ENCODE data around the gene CTAG2. TPM values are rescaled to one million over a fixed set of nuclear protein-coding genes. Genes with fewer than 3 reads are reported as not detected.
"Not testable (repeated sequence)": the region's sequence is repeated elsewhere in the genome, so short reads cannot be mapped to it uniquely, and the experiment has no call there.

The CTAG2 gene
- total RNA-seq, 1 experiment from 2014 or later = not detected

DNA sequence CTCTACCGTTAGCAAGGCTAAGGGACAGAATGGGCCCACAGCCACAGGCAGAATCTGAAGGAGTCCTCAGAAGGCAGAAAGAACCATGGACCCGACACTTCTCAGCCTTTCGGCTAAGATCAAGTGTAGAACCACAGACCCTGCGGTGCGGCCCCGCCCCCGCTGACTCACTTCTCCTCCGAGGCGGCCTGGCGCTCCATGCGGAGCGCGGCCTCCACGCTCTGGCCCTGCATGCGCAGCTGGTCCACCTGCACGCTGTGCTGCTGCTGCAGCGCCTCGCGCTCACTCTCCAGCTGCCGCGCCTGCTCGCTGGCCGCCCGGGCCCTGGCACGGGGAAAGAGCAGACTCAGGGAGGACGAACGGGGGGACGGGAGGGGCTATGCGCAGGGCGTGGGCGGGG, 9.7 kb downstream of the CTAG2 start:
- CTCF ChIA-PET; POLR2A ChIA-PET; H3K36me3 ChIP-seq (ENCODE audit: control insufficient read depth in 1 of 2, insufficient read depth in 2 of 2, low read length in 2 of 2); intact Hi-C loops (cut with micrococcal nuclease); H4K20me1 ChIP-seq (ENCODE audit: insufficient read depth); H3K4me1 ChIP-seq (ENCODE audit: control insufficient read depth in 1 of 2, insufficient read depth in 2 of 2, low read length in 2 of 2); H2AFZ ChIP-seq (ENCODE audit: low read depth, low read length, poor library complexity, severe bottlenecking); ATAC-seq; H3K9ac ChIP-seq (ENCODE audit: low read length); DNase-seq (ENCODE audit: low read depth, low spot score); BruUV-seq (replicated peaks); H3K27ac ChIP-seq (ENCODE audit: low read depth, low read length); H3K27me3 ChIP-seq (ENCODE audit: insufficient read depth, low read length); H3K79me2 ChIP-seq (ENCODE audit: insufficient read depth, low read length); H3K9me3 ChIP-seq (ENCODE audit: control insufficient read depth in 1 of 2, insufficient read depth in 1 of 2, low read depth in 1 of 2, low read length in 2 of 2); H3K9me2 ChIP-seq (ENCODE audit: insufficient read depth); H3K4me3 ChIP-seq (replicated peaks in 1 of 2; ENCODE audit: low read depth in 1 of 2, low read length in 2 of 2); RAD21 ChIA-PET (ENCODE audit: low non-redundant PET in 1 of 2, low total read pairs in 2 of 2, uncharacterized antibody in 2 of 2, unreplicated experiment in 2 of 2); H3K4me2 ChIP-seq (ENCODE audit: low read length): not testable (repeated sequence)

DNA sequence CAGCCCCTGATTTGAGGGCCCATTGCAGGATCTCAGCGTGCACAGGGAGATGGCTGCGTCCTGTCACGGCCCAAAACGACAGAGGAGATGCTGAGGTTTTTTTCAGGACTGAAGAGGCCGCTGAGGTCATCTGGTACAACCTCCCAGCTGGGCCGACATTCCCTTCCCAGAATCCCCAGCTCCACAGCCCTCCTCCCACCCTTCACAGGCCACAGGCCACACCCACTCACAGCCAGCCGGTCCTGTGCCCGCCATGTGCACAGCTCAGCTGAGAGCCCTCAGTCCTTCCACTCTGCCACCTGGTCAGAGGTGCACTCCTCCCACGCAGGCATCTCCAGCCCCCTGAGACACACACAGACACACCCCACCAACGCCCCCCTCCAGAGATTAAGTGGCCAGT, 11.6 kb downstream of the CTAG2 start:
- H3K27ac ChIP-seq (ENCODE audit: low read depth, low read length); H3K4me2 ChIP-seq (ENCODE audit: low read length); BruUV-seq (replicated peaks); intact Hi-C loops (cut with micrococcal nuclease); DNase-seq (ENCODE audit: low read depth, low spot score); H3K4me1 ChIP-seq (ENCODE audit: control insufficient read depth in 1 of 2, insufficient read depth in 2 of 2, low read length in 2 of 2); H3K27me3 ChIP-seq (ENCODE audit: insufficient read depth, low read length); H3K4me3 ChIP-seq (replicated peaks in 1 of 2; ENCODE audit: low read depth in 1 of 2, low read length in 2 of 2); POLR2A ChIA-PET; H3K9ac ChIP-seq (ENCODE audit: low read length); H2AFZ ChIP-seq (ENCODE audit: low read depth, low read length, poor library complexity, severe bottlenecking); H4K20me1 ChIP-seq (ENCODE audit: insufficient read depth); H3K9me3 ChIP-seq (ENCODE audit: control insufficient read depth in 1 of 2, insufficient read depth in 1 of 2, low read depth in 1 of 2, low read length in 2 of 2); H3K79me2 ChIP-seq (ENCODE audit: insufficient read depth, low read length); H3K9me2 ChIP-seq (ENCODE audit: insufficient read depth); H3K36me3 ChIP-seq (ENCODE audit: control insufficient read depth in 1 of 2, insufficient read depth in 2 of 2, low read length in 2 of 2); RAD21 ChIA-PET (ENCODE audit: low non-redundant PET in 1 of 2, low total read pairs in 2 of 2, uncharacterized antibody in 2 of 2, unreplicated experiment in 2 of 2); CTCF ChIA-PET: not testable (repeated sequence)
- ATAC-seq = peak; percentile 55; the same call in 1 of the 2 replicates

DNA sequence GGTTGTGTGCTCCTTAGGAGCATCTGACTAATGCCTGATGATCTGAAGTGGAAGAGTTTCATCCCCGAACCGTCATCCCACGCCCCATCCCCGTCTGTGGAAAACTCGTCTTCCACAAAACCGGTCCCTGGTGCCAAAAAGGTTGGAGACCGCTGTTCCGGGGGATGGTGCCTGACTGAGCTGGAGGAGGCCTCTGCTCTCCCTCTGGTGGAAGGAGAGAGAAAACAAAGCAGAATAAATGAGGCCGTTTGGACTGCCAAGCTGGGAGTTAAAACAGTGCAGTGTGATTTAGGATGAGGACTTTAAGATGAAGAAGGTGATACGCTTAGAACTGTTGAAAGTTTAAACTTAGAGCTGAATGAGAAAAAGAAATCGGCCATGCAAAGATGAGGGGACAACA, 19.7 kb downstream of the CTAG2 start:
- RAD21 ChIA-PET (ENCODE audit: low non-redundant PET in 1 of 2, low total read pairs in 2 of 2, uncharacterized antibody in 2 of 2, unreplicated experiment in 2 of 2); H3K27me3 ChIP-seq (ENCODE audit: insufficient read depth, low read length); CTCF ChIA-PET; POLR2A ChIA-PET; H3K9ac ChIP-seq (ENCODE audit: low read length); intact Hi-C loops (cut with micrococcal nuclease); BruUV-seq (replicated peaks); H3K4me1 ChIP-seq (ENCODE audit: control insufficient read depth in 1 of 2, insufficient read depth in 2 of 2, low read length in 2 of 2); H3K79me2 ChIP-seq (ENCODE audit: insufficient read depth, low read length); H3K27ac ChIP-seq (ENCODE audit: low read depth, low read length); H3K4me3 ChIP-seq (replicated peaks in 1 of 2; ENCODE audit: low read depth in 1 of 2, low read length in 2 of 2); ATAC-seq; H3K4me2 ChIP-seq (ENCODE audit: low read length); H2AFZ ChIP-seq (ENCODE audit: low read depth, low read length, poor library complexity, severe bottlenecking); H3K9me3 ChIP-seq (ENCODE audit: control insufficient read depth in 1 of 2, insufficient read depth in 1 of 2, low read depth in 1 of 2, low read length in 2 of 2); DNase-seq (ENCODE audit: low read depth, low spot score); H3K36me3 ChIP-seq (ENCODE audit: control insufficient read depth in 1 of 2, insufficient read depth in 2 of 2, low read length in 2 of 2); H4K20me1 ChIP-seq (ENCODE audit: insufficient read depth); H3K9me2 ChIP-seq (ENCODE audit: insufficient read depth): not testable (repeated sequence)

DNA sequence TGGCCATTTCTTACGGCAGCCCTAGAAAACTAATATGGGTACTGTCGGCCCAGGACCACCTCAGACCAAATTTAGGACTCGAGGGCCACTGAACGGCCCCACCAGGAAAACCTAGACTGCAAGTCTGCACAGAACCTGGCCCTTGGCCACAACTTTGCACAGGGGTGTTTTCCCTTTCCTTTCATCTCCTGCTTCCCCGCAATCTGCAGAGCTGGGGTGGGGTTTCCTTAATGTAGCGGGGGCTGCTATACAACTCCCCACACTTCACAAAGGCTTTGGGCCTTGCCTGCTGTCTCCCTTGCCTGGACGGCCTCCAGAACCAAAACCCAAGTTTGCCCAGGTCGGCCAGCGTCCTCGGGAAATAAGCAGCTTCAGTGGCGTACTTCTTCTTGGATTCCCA, 22.4 kb downstream of the CTAG2 start:
- H3K79me2 ChIP-seq (ENCODE audit: insufficient read depth, low read length); ATAC-seq; H3K4me1 ChIP-seq (ENCODE audit: control insufficient read depth in 1 of 2, insufficient read depth in 2 of 2, low read length in 2 of 2); H3K4me3 ChIP-seq (replicated peaks in 1 of 2; ENCODE audit: low read depth in 1 of 2, low read length in 2 of 2); H4K20me1 ChIP-seq (ENCODE audit: insufficient read depth); H3K9me2 ChIP-seq (ENCODE audit: insufficient read depth); CTCF ChIA-PET; POLR2A ChIA-PET; H3K4me2 ChIP-seq (ENCODE audit: low read length); H3K36me3 ChIP-seq (ENCODE audit: control insufficient read depth in 1 of 2, insufficient read depth in 2 of 2, low read length in 2 of 2); H3K9ac ChIP-seq (ENCODE audit: low read length); H2AFZ ChIP-seq (ENCODE audit: low read depth, low read length, poor library complexity, severe bottlenecking); H3K9me3 ChIP-seq (ENCODE audit: control insufficient read depth in 1 of 2, insufficient read depth in 1 of 2, low read depth in 1 of 2, low read length in 2 of 2); BruUV-seq (replicated peaks); DNase-seq (ENCODE audit: low read depth, low spot score); H3K27ac ChIP-seq (ENCODE audit: low read depth, low read length); RAD21 ChIA-PET (ENCODE audit: low non-redundant PET in 1 of 2, low total read pairs in 2 of 2, uncharacterized antibody in 2 of 2, unreplicated experiment in 2 of 2); H3K27me3 ChIP-seq (ENCODE audit: insufficient read depth, low read length); intact Hi-C loops (cut with micrococcal nuclease): not testable (repeated sequence)

DNA sequence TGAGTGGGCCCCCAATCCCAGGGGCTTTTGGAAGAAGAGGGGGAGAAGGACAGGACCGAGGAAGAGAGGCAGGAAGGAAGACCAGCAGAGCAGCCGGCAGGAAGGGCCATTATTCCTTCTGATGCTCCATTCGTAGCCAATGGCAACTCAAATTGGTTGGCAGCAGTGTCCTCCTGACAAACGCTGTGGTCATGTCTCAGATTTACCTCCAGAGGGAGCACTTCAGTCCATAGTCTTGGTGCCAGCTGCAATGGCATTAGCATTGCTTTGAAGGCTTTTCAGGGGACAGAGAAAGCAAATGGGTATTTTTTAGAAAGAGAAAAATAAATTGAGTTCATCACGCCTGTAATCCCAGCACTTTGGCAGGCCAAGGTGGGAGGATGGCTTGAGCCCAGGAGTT, 24.4 kb downstream of the CTAG2 start:
- RAD21 ChIA-PET (ENCODE audit: low non-redundant PET in 1 of 2, low total read pairs in 2 of 2, uncharacterized antibody in 2 of 2, unreplicated experiment in 2 of 2); BruUV-seq (replicated peaks); POLR2A ChIA-PET: not testable (repeated sequence)

More for the DNA sequence above, 24.4 kb downstream of the CTAG2 start:
- H3K79me2 ChIP-seq (ENCODE audit: insufficient read depth, low read length); H3K9ac ChIP-seq (ENCODE audit: low read length); H2AFZ ChIP-seq (ENCODE audit: low read depth, low read length, poor library complexity, severe bottlenecking); intact Hi-C loops (cut with micrococcal nuclease); H3K4me1 ChIP-seq (ENCODE audit: control insufficient read depth in 1 of 2, insufficient read depth in 2 of 2, low read length in 2 of 2); H3K4me2 ChIP-seq (ENCODE audit: low read length); H4K20me1 ChIP-seq (ENCODE audit: insufficient read depth); H3K4me3 ChIP-seq (replicated peaks in 1 of 2; ENCODE audit: low read depth in 1 of 2, low read length in 2 of 2); H3K27ac ChIP-seq (ENCODE audit: low read depth, low read length); H3K27me3 ChIP-seq (ENCODE audit: insufficient read depth, low read length); H3K9me2 ChIP-seq (ENCODE audit: insufficient read depth); CTCF ChIA-PET; H3K36me3 ChIP-seq (ENCODE audit: control insufficient read depth in 1 of 2, insufficient read depth in 2 of 2, low read length in 2 of 2); H3K9me3 ChIP-seq (ENCODE audit: control insufficient read depth in 1 of 2, insufficient read depth in 1 of 2, low read depth in 1 of 2, low read length in 2 of 2); DNase-seq (ENCODE audit: low read depth, low spot score): not testable (repeated sequence)
- ATAC-seq = peak; percentile 88

Measured in HCT116 (cell line).